PFSK-1 (cell line): ENCODE results near the gene PLAGL1.

Experiments used
- POLR2AphosphoS5 ChIP-seq: IDR thresholded peaks from 2 replicates; pipeline ENCODE4 v1.6.1; 2012; ENCODE audit warnings: low read depth, mild to moderate bottlenecking, control low read depth, low read length, moderate library complexity
- REST ChIP-seq, 2 experiments: IDR thresholded peaks; 2 replicates each; pipeline versions ENCODE4 v1.6.1 to v1.8.0; 2011 to 2012; ENCODE audit warnings: low read depth in 2 of 2, low read length in 2 of 2, control low read depth in 1 of 2, inconsistent platforms in 1 of 2, mild to moderate bottlenecking in 1 of 2, moderate library complexity in 1 of 2; ENCODE audit not compliant: insufficient read depth in 1 of 2
- SIN3A ChIP-seq: IDR thresholded peaks from 2 replicates; pipeline ENCODE4 v1.6.1; 2012; ENCODE audit warnings: mild to moderate bottlenecking, low read length, moderate library complexity, borderline replicate concordance; ENCODE audit not compliant: insufficient read depth
- TAF1 ChIP-seq: IDR thresholded peaks from 2 replicates; pipeline ENCODE4 v1.6.1; 2012; ENCODE audit warnings: low read length, control low read depth, borderline replicate concordance; ENCODE audit not compliant: insufficient read depth

GRCh38 chr6:143957679-143958274, 50.3 kb downstream of the PLAGL1 start:
- no peak for TF ChIP-seq POLR2AphosphoS5
- TF ChIP-seq TAF1, result no peak
- TF ChIP-seq REST (IDR thresholded peaks at IDR 0.05; ENCODE audit: insufficient read depth in 1 of 2, low read depth in 2 of 2, low read length in 2 of 2), result no peak
- TF ChIP-seq SIN3A, result no peak
